HUES64 (cell line): ENCODE measurements around the gene RPL41.
"Not testable (repeated sequence)": the region's sequence is repeated elsewhere in the genome, so short reads cannot be mapped to it uniquely, and the experiment has no call there.

Source experiments
- H3K27ac ChIP-seq: 2 replicates; pipeline ENCODE4 v1.7.0; 2013; ENCODE audit warnings: low read depth, low read length, inconsistent platforms
- H3K27me3 ChIP-seq: 2 replicates; pipeline ENCODE4 v1.6.1; 2013; ENCODE audit warnings: mild to moderate bottlenecking, low read length; ENCODE audit not compliant: insufficient read depth
- H3K36me3 ChIP-seq: 2 replicates; pipeline ENCODE4 v1.6.1; 2013; ENCODE audit warnings: mild to moderate bottlenecking, low read length; ENCODE audit not compliant: insufficient read depth
- H3K4me1 ChIP-seq: 2 replicates; pipeline ENCODE4 v1.6.1; 2013; ENCODE audit warnings: mild to moderate bottlenecking, low read length, moderate library complexity; ENCODE audit not compliant: insufficient read depth
- H3K4me3 ChIP-seq: 2 replicates; pipeline ENCODE4 v1.5.1; 2013; ENCODE audit warnings: mild to moderate bottlenecking, low read length, moderate library complexity
- H3K9ac ChIP-seq: 2 replicates; pipeline ENCODE4 v1.6.1; 2013; ENCODE audit warnings: mild to moderate bottlenecking, low read depth, low read length
- H3K9me3 ChIP-seq: 2 replicates; pipeline ENCODE4 v1.6.1; 2013; ENCODE audit warnings: low read depth, low read length; ENCODE audit not compliant: insufficient read depth
- WGBS: fragments of 150-250, 120-280 bp; methylation state at CpG from one replicate; pipeline ENCODE4 v1.1.7; 2013; ENCODE audit warnings: missing lambda C conversion rate; 5-methylcytosine and 5-hydroxymethylcytosine counted together

The RPL41 gene

GRCh38 chr12:56103066-56103711 lies 13.2 kb upstream of the RPL41 start:
- Histone ChIP-seq H3K27me3 (no peaks in the 10 kb centered on the region), H3K4me3 (peak overlapping the region; percentile 96), H3K9ac (peak overlapping the region; percentile 84; the same call in 1 of the 2 replicates), H3K4me1 (peaks cover 4% of the 10 kb centered on the region; the same call in 1 of the 2 replicates), H3K36me3 (peaks cover 63% of the 10 kb centered on the region), H3K9me3 (no peaks in the 10 kb centered on the region), H3K27ac (peak overlapping the region; percentile 87)
- 90% methylated on average over 6 of the region's 6 CpGs for whole genome bisulfite sequencing

- peak overlapping the region; percentile 96 for H3K4me3 ChIP-seq
- peak overlapping the region; percentile 87 for H3K27ac ChIP-seq
- WGBS: 17% methylated on average over 8 of the region's 8 CpGs
- peaks cover 63% of the 10 kb centered on the region for H3K36me3 ChIP-seq
- peak overlapping the region; percentile 84 for H3K9ac ChIP-seq
- H3K9me3 ChIP-seq: no peaks in the 10 kb centered on the region
- H3K4me1 ChIP-seq: peaks cover 4% of the 10 kb centered on the region; the same call in 1 of the 2 replicates
- H3K27me3 ChIP-seq: no peaks in the 10 kb centered on the region
Measured at GRCh38 chr12:56103823-56104108, 12.7 kb upstream of the RPL41 start.

DNA sequence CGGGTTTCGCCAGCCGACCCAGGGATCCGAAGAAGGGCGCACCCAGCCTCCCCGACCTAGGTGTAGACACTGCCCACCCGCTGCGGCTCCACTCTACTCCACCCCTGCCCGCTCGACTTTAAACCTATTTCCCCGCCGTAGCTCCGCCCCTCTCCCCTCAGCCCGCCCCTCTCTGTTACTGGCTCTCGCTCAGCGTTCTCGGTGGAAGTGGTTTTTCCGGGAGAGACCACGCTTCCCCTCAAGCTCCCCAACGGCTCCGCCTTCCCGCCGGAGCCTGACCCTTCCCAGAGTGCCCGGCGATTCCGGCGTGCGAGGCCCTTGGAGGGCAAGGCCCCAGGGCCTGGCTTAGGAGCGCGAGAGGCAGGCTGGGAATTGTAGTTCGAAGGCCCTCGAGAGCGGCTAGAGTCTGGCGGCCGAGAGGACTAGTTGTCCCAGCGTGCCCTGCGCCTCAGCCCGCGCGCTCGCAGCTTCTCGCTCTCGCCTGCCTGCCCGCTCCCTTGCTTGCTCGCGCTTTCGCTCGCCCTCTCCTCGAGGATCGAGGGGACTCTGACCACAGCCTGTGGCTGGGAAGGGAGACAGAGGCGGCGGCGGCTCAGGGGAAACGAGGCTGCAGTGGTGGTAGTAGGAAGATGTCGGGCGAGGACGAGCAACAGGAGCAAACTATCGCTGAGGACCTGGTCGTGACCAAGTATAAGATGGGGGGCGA lies 12.2 kb upstream of the RPL41 start, which contains the start of gene PA2G4:
Gene PA2G4 (plus strand): TSS at position 451 of the 706 bp plus-strand sequence. CDS start 179 bp downstream, at position 630.
- H3K4me3 ChIP-seq: peak within 1 kb of the TSS; percentile 96
- peak within 1 kb of the TSS; percentile 87 for H3K27ac ChIP-seq
- peak within 1 kb of the TSS; percentile 97 for H3K9ac ChIP-seq
- H3K36me3 ChIP-seq: peaks cover 62% of the 10 kb centered on the region
- peaks cover 4% of the 10 kb centered on the region; the same call in 1 of the 2 replicates for H3K4me1 ChIP-seq
- H3K27me3 ChIP-seq: no peaks in the 10 kb centered on the region
- WGBS: under 1% methylated on average over 60 of the region's 60 CpGs
- no peaks in the 10 kb centered on the region for H3K9me3 ChIP-seq

- H3K4me3 ChIP-seq: peak overlapping the region; percentile 96
- H3K9ac ChIP-seq: peak overlapping the region; percentile 97
- H3K4me1 ChIP-seq: peaks cover 4% of the 10 kb centered on the region; the same call in 1 of the 2 replicates
- H3K9me3 ChIP-seq: no peaks in the 10 kb centered on the region
- peak overlapping the region; percentile 87 for H3K27ac ChIP-seq
- H3K36me3 ChIP-seq: peaks cover 62% of the 10 kb centered on the region
- H3K27me3 ChIP-seq: no peaks in the 10 kb centered on the region
- 1% methylated on average over 40 of the region's 40 CpGs for WGBS
Measured at GRCh38 chr12:56104815-56105608, 11.4 kb upstream of the RPL41 start.

DNA sequence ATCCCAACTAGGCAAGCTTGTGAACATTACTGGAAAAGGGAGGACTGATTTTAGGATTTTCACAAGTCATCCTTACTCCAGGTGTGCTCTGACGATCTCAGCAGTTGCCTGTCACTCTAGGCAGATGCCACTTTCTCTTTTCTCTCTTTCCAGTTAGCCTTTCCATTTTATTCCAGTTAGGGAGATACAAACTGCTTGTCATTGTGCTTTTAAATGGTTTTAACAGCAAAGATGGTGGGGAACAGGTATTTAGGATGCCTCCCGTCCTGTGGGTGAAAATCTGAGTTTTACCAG lies 10.9 kb upstream of the RPL41 start:
- peaks cover 4% of the 10 kb centered on the region; the same call in 1 of the 2 replicates for H3K4me1 ChIP-seq
- WGBS: 47% methylated on average over 2 of the region's 2 CpGs
- H3K36me3 ChIP-seq: peaks cover 65% of the 10 kb centered on the region
- no peak overlapping the region for H3K27ac ChIP-seq
- peak overlapping the region; percentile 97 for H3K9ac ChIP-seq
- H3K9me3 ChIP-seq: no peaks in the 10 kb centered on the region
- peak overlapping the region; percentile 96 for H3K4me3 ChIP-seq
- no peaks in the 10 kb centered on the region for H3K27me3 ChIP-seq

DNA sequence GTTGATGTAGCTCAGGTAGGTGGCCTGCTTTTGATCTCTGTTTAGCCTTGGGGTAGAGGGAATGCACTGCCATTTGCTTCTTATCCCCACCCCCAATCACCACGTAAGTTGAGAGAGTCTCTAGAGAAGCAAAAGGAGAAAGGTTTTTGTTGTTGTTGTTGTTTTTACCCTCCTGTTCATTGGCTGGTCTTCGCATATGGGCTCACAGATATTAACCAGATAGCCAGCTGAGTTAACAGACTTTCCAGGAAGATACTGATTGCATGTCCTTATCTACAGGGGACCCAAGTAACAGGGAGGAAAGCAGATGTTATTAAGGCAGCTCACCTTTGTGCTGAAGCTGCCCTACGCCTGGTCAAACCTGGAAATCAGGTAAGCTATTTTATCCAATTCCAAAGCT lies 9.2 kb upstream of the RPL41 start:
- no peaks in the 10 kb centered on the region for H3K9me3 ChIP-seq
- peaks cover 65% of the 10 kb centered on the region for H3K36me3 ChIP-seq
- H3K4me3 ChIP-seq: no peak overlapping the region
- H3K27ac ChIP-seq: no peak overlapping the region
- 87% methylated on average over 3 of the region's 3 CpGs for WGBS
- no peak overlapping the region for H3K9ac ChIP-seq
- H3K27me3 ChIP-seq: no peaks in the 10 kb centered on the region
- peaks cover 4% of the 10 kb centered on the region; the same call in 1 of the 2 replicates for H3K4me1 ChIP-seq

DNA sequence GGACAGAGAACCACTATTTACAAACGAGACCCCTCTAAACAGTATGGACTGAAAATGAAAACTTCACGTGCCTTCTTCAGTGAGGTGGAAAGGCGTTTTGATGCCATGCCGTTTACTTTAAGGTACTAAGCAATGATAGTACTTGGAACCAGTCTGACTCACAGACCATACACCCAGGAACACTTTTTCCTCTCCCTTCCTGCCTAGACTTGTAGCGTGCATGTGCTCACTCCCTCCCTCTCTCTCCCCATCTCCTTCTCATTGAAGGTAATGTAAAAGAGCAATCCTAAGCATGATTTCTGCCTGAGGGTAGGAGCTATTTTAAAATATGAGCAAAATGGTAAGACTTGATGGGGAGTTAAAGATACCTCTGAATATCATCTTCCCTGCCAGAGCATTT lies 5.9 kb upstream of the RPL41 start:
- WGBS: 97% methylated on average over 5 of the region's 5 CpGs
- Histone ChIP-seq H3K27me3 (no peaks in the 10 kb centered on the region), H3K4me1 (peaks cover 4% of the 10 kb centered on the region; the same call in 1 of the 2 replicates), H3K36me3 (peaks cover 83% of the 10 kb centered on the region), H3K27ac (no peak overlapping the region), H3K4me3 (no peak overlapping the region), H3K9me3 (no peaks in the 10 kb centered on the region), H3K9ac (no peak overlapping the region)

DNA sequence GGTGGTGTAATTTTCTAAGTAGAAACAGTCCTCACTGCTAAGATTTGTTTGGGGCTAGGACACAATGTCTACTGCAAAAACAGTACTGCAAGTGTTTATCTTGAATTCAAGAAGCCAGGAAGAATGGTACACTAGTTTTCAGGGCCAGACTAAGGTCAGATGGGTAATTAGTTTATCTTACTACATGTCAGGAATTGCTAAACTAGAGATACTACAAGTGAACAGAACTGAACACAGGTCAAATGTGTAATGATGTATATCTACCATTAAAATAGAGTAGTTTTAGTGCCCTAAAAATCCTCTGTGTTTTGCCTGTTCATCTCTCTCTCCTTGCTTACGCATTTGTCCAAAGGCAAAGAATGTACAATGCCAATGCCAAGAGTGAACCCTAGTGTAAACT lies 2.3 kb upstream of the RPL41 start:
- Histone ChIP-seq H3K4me1 (peaks cover 5% of the 10 kb centered on the region), H3K27ac (no peak overlapping the region), H3K27me3 (no peaks in the 10 kb centered on the region), H3K36me3 (peaks cover 62% of the 10 kb centered on the region), H3K9me3 (no peaks in the 10 kb centered on the region), H3K9ac (no peak overlapping the region), H3K4me3 (no peak overlapping the region)
- WGBS: 100% methylated on average over 1 of the region's 1 CpG

DNA sequence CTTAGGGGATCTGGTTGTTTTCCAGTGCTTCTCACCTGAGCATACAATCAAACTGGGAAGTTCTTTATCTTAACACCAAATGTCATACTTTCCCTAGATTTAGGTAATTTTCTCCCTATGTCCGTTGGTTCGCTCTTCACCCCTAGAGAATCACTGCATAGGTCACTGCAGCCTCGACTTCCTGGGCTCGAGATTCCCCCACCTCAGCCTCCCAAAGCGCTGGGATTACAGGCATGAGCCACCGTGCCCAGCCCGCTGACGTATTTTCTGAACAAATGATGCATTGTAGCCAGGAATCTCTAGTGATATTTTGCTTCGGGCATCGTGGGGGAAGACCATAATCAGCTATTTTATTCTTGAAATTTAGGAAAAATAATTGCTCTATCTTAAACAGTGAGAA lies 1.1 kb upstream of the RPL41 start:
- WGBS: 46% methylated on average over 10 of the region's 10 CpGs
- Histone ChIP-seq H3K9ac (peak overlapping the region; percentile 98), H3K36me3 (peaks cover 54% of the 10 kb centered on the region), H3K4me1 (peaks cover 17% of the 10 kb centered on the region), H3K27me3 (no peaks in the 10 kb centered on the region), H3K27ac (peak overlapping the region; percentile 55), H3K9me3 (no peaks in the 10 kb centered on the region), H3K4me3 (peak overlapping the region; percentile 83)

- Histone ChIP-seq H3K4me1 (peaks cover 17% of the 10 kb centered on the region), H3K9ac (peak overlapping the region; percentile 98), H3K4me3 (peak overlapping the region; percentile 83), H3K36me3 (peaks cover 50% of the 10 kb centered on the region), H3K27ac (peak overlapping the region; percentile 85)
- not testable (repeated sequence) for H3K9me3 ChIP-seq, H3K27me3 ChIP-seq
- under 1% methylated on average over 9 of the region's 16 CpGs for WGBS
Measured at GRCh38 chr12:56117082-56117706, 761 bp downstream of the RPL41 start.
